ENCODE data around the gene LIM2. TPM values are rescaled to one million over a fixed set of nuclear protein-coding genes. Genes with fewer than 3 reads are reported as not detected.

LIM2 gene
- total RNA-seq, 1 experiment from 2014 or later: not detected

GRCh38 chr19:51370230-51370629 is 17.5 kb downstream of the LIM2 start:
- peaks cover 43% of the 10 kb centered on the region for H3K36me3 Mint-ChIP-seq (ENCODE audit: insufficient read depth, unreplicated experiment)
- BruUV-seq (replicated peaks): no TSS peak
- no peak for DNase-seq
- H3K4me3 Mint-ChIP-seq (ENCODE audit: low read depth, unreplicated experiment): no peak overlapping the region
- H3K27ac Mint-ChIP-seq (ENCODE audit: unreplicated experiment): no peak overlapping the region
- CTCF ChIA-PET: interaction anchor here (0.7 kb wide), 1 partner anchor 249 kb away, joined by 4 read pairs; no protein-coding TSS in a partner anchor
- H3K27me3 Mint-ChIP-seq (ENCODE audit: unreplicated experiment): peaks cover 51% of the 10 kb centered on the region
- no peak for TF ChIP-seq CTCF (IDR thresholded peaks at IDR 0.05; ENCODE audit: unreplicated experiment)
- no peaks in the 10 kb centered on the region for H3K9me3 Mint-ChIP-seq (ENCODE audit: low read depth, unreplicated experiment)
- no peaks in the 10 kb centered on the region for H3K4me1 Mint-ChIP-seq (ENCODE audit: low read depth, unreplicated experiment)
- intact Hi-C loops (cut with micrococcal nuclease; ENCODE audit: unreplicated experiment): no loop called here

- no peak for DNase-seq
- Mint-ChIP-seq H3K27ac (ENCODE audit: unreplicated experiment) (peak within 1 kb of the TSS; percentile 93), H3K36me3 (ENCODE audit: insufficient read depth, unreplicated experiment) (peaks cover 49% of the 10 kb centered on the region), H3K27me3 (ENCODE audit: unreplicated experiment) (peaks cover 40% of the 10 kb centered on the region), H3K4me1 (ENCODE audit: low read depth, unreplicated experiment) (peaks cover 12% of the 10 kb centered on the region), H3K4me3 (ENCODE audit: low read depth, unreplicated experiment) (peak within 1 kb of the TSS; percentile 80), H3K9me3 (ENCODE audit: low read depth, unreplicated experiment) (no peaks in the 10 kb centered on the region)
- no TSS peak for BruUV-seq (replicated peaks)
- no peak for TF ChIP-seq CTCF (IDR thresholded peaks at IDR 0.05; ENCODE audit: unreplicated experiment)
- CTCF ChIA-PET: interaction anchor here (1.3 to 1.7 kb wide), 2 partner anchors 29 to 320 kb away, joined by 6 to 17 read pairs; no protein-coding TSS in a partner anchor
- intact Hi-C loops (cut with micrococcal nuclease; ENCODE audit: unreplicated experiment): no loop called here
Observed at GRCh38 chr19:51368366-51369282, 19.1 kb downstream of the LIM2 start, which contains the start of gene CLDND2. Gene CLDND2 (minus strand): TSS chr19:51369003. CDS start chr19:51368577, 426 bp downstream.

- intact Hi-C loops (cut with micrococcal nuclease; ENCODE audit: unreplicated experiment): loop anchor here (2.0 kb wide), 1 partner anchor 29 kb away; no protein-coding TSS in a partner anchor
- CTCF ChIA-PET: interaction anchor here (0.6 to 1.7 kb wide), 7 partner anchors 8 to 639 kb away, joined by 3 to 17 read pairs (median 3); partner anchors contain the start of gene LIM2
- H3K4me1 Mint-ChIP-seq (ENCODE audit: low read depth, unreplicated experiment): peaks cover 20% of the 10 kb centered on the region
- no peaks in the 10 kb centered on the region for H3K9me3 Mint-ChIP-seq (ENCODE audit: low read depth, unreplicated experiment)
- H3K4me3 Mint-ChIP-seq (ENCODE audit: low read depth, unreplicated experiment): peak overlapping the region; percentile 80
- BruUV-seq (replicated peaks): TSS peak; percentile 79
- peaks cover 57% of the 10 kb centered on the region for H3K36me3 Mint-ChIP-seq (ENCODE audit: insufficient read depth, unreplicated experiment)
- TF ChIP-seq CTCF (IDR thresholded peaks at IDR 0.05; ENCODE audit: unreplicated experiment): no peak
- peaks cover 32% of the 10 kb centered on the region for H3K27me3 Mint-ChIP-seq (ENCODE audit: unreplicated experiment)
- peak; percentile 100 for DNase-seq
- H3K27ac Mint-ChIP-seq (ENCODE audit: unreplicated experiment): peak overlapping the region; percentile 93
Observed at GRCh38 chr19:51367565-51368365, 20.0 kb downstream of the LIM2 start.

- peaks cover 25% of the 10 kb centered on the region for H3K4me1 Mint-ChIP-seq (ENCODE audit: low read depth, unreplicated experiment)
- CTCF ChIA-PET: interaction anchor here (0.6 to 1.7 kb wide), 7 partner anchors 8 to 638 kb away, joined by 3 to 17 read pairs (median 3); partner anchors contain the start of gene LIM2
- intact Hi-C loops (cut with micrococcal nuclease; ENCODE audit: unreplicated experiment): loop anchor here (2.0 kb wide), 1 partner anchor 28 kb away; no protein-coding TSS in a partner anchor
- H3K36me3 Mint-ChIP-seq (ENCODE audit: insufficient read depth, unreplicated experiment): peaks cover 61% of the 10 kb centered on the region
- no peak for TF ChIP-seq CTCF (IDR thresholded peaks at IDR 0.05; ENCODE audit: unreplicated experiment)
- BruUV-seq (replicated peaks): no TSS peak
- no peak for DNase-seq
- H3K27ac Mint-ChIP-seq (ENCODE audit: unreplicated experiment): peak overlapping the region; percentile 93
- no peaks in the 10 kb centered on the region for H3K9me3 Mint-ChIP-seq (ENCODE audit: low read depth, unreplicated experiment)
- peak overlapping the region; percentile 80 for H3K4me3 Mint-ChIP-seq (ENCODE audit: low read depth, unreplicated experiment)
- peaks cover 26% of the 10 kb centered on the region for H3K27me3 Mint-ChIP-seq (ENCODE audit: unreplicated experiment)
Observed at GRCh38 chr19:51367255-51367564, 20.6 kb downstream of the LIM2 start.

Data from Calu3 (cell line).